GM13976 (cell line): ENCODE measurements around the gene KCNS3.

Experiments used
- DNase-seq: peaks from one replicate; pipeline ENCODE4 v3.0.0; 2012; ENCODE audit warnings: low spot score
- CTCF ChIP-seq: IDR thresholded peaks from 2 replicates; pipeline ENCODE4 v1.5.1; 2012; ENCODE audit warnings: borderline replicate concordance, mild to moderate bottlenecking; ENCODE audit not compliant: insufficient read depth; ENCODE audit errors: extremely low read depth, missing control alignments, control extremely low read depth
- in situ Hi-C: fragments of 300-500 bp; cut with MboI; formaldehyde crosslinking; loops from one replicate; pipeline ENCODE4 v1.12.0; 2022; ENCODE audit warnings: low sequenced_read_pairs, mixed read lengths, inconsistent platforms; ENCODE audit not compliant: unreplicated experiment

KCNS3 gene

GRCh38 chr2:17971531-17972125 lies 93.2 kb downstream of the KCNS3 start:
- TF ChIP-seq CTCF: no peak
- in situ Hi-C loops: no loop called here
- no peak for DNase-seq

DNA sequence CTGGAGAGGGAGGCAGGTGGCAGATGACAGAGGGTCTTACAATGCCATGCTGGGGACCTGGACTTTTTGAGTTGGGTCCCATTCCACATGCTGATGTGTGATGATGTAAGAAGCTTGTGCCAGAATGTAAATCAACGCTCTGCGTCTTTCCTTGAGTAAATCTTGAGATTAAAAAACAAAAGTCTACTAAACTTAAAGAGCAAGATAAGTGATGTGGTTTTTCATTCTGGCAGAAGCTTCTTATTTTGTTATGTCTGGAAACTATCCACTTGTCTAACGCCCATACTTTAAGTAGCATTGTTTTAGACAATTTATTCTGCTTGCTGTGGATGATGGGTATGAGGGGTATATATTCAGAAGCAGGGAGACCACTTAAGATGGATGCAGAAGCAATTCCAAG lies 94.5 kb downstream of the KCNS3 start:
- no peak for TF ChIP-seq CTCF
- in situ Hi-C loops: no loop called here
- no peak for DNase-seq

- DNase-seq: no peak
- no peak for TF ChIP-seq CTCF
- in situ Hi-C loops: no loop called here
These were observed 96.9 kb downstream of the KCNS3 start for GRCh38 chr2:17975401-17975800.

- TF ChIP-seq CTCF: no peak
- in situ Hi-C loops: no loop called here
- no peak for DNase-seq
These were observed 98.6 kb downstream of the KCNS3 start for GRCh38 chr2:17976871-17977746.

DNA sequence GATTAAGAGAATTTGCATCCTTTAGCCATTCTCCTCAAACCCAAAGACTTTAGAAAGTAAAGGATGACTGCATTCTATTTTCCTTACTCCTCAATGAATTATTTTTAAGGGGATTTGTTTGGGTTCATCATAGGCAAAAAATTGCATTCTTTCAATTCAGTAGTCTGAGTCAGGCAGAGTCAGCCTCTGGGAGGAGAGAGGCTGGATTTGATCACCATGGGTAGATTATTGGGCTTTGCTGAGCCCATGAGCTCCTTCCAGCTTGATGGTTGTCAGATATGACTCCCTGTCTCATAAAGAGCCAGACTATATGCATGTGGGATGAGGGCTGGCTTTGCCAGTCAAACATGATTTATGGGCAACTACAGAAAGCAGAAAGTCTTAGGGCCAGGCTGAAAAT lies 101.2 kb downstream of the KCNS3 start:
- no peak for DNase-seq
- no peak for TF ChIP-seq CTCF
- in situ Hi-C loops: no loop called here

DNA sequence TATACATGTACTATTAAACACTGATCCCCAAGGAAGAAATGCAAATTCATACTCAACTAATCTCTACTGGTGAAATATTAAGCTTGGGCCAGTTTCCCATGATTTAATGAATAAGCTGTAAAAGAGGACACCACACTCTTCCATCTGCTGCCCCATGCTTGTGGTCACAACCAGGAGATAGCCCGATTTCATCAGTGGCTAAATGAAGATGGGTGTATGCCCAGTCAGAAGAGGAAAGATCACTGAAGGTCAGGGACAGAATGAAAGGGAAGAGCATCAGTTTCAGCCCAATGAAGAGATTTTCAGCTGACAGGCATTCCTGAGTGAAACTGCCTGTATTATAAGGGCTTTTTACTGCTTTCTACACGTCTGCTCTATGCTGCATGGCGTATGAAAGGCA lies 103.5 kb downstream of the KCNS3 start:
- TF ChIP-seq CTCF: no peak
- in situ Hi-C loops: no loop called here
- DNase-seq: no peak
